NCI-H82 treated with DMSO at 0.1 percent for 48 hours (cell line): ENCODE data around the gene SCNN1A.

Source experiments
- DNase-seq: peaks from one replicate; lab custom pipeline; 2025; ENCODE audit not compliant: unreplicated experiment; lab: John Stamatoyannopoulos, UW

The SCNN1A gene

DNA sequence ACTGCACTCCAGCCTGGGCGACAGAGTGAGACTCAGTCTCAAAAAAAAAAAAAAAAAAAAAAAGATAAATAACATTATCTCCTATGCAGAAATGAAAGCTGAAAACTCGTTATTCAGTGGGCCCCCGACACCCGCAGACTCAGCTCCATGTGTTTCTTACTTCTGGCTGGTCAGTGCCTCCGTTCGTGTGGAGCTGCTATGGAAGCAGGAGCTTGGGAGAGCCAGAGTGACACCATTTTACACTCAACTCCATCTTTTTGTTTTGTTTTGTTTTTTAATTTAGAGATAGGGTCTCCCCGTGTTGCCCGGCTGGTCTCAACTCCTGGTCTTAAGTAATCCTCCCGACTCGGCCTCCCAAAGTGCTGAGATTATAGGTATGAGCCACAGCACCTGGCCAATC is 78.2 kb downstream of the SCNN1A start:
- DNase-seq, result no peak
